OCI-LY1 (cell line): ENCODE results near the gene GLYATL2.

Source experiments
- CTCF ChIP-seq: fragments of 200-600 bp; sonication (generic), shearing (Covaris generic); IDR thresholded peaks from 2 replicates; pipeline ENCODE4 v1.5.1; 2017; ENCODE audit warnings: mild to moderate bottlenecking, antibody characterized with exemption, low read length, moderate library complexity, mixed read lengths
- EZH2 ChIP-seq: fragments of 200-600 bp; sonication (generic), shearing (Covaris generic); IDR thresholded peaks from 2 replicates; pipeline ENCODE4 v1.8.0; 2017; ENCODE audit warnings: borderline replicate concordance, mixed run types, mild to moderate bottlenecking, antibody characterized with exemption, low read length, moderate library complexity, mixed read lengths

- TF ChIP-seq EZH2 (no peak), CTCF (no peak)
Observed at GRCh38 chr11:58796333-58796732, 48.2 kb downstream of the GLYATL2 start.
